GM06990 (cell line): Measurements from ENCODE around the gene LCNL1.

Source experiments
- DNase-seq: peaks from one replicate; pipeline ENCODE4 v3.0.0-alpha.2; 2011; ENCODE audit not compliant: insufficient read length; ENCODE audit errors: extremely low read depth
- H3K27me3 ChIP-seq: replicated peaks from 2 replicates; pipeline ENCODE4 v1.6.0; 2011; ENCODE audit warnings: low read length; ENCODE audit not compliant: control insufficient read depth, insufficient read depth
- H3K36me3 ChIP-seq: 2 replicates; pipeline ENCODE4 v1.5.1; 2011; ENCODE audit warnings: low read length; ENCODE audit not compliant: control insufficient read depth, insufficient read depth
- H3K4me3 ChIP-seq: replicated peaks from 2 replicates; pipeline ENCODE4 v1.5.1; 2011; ENCODE audit warnings: low read depth, mild to moderate bottlenecking, control low read depth, low read length
- TF ChIP-seq, protein P1 (sequence below): IDR thresholded peaks from 2 replicates; pipeline ENCODE4 v1.5.1; 2011; ENCODE audit warnings: low read length, control low read depth, mild to moderate bottlenecking, inconsistent platforms; ENCODE audit not compliant: insufficient read depth, poor library complexity, severe bottlenecking

The LCNL1 gene

DNA sequence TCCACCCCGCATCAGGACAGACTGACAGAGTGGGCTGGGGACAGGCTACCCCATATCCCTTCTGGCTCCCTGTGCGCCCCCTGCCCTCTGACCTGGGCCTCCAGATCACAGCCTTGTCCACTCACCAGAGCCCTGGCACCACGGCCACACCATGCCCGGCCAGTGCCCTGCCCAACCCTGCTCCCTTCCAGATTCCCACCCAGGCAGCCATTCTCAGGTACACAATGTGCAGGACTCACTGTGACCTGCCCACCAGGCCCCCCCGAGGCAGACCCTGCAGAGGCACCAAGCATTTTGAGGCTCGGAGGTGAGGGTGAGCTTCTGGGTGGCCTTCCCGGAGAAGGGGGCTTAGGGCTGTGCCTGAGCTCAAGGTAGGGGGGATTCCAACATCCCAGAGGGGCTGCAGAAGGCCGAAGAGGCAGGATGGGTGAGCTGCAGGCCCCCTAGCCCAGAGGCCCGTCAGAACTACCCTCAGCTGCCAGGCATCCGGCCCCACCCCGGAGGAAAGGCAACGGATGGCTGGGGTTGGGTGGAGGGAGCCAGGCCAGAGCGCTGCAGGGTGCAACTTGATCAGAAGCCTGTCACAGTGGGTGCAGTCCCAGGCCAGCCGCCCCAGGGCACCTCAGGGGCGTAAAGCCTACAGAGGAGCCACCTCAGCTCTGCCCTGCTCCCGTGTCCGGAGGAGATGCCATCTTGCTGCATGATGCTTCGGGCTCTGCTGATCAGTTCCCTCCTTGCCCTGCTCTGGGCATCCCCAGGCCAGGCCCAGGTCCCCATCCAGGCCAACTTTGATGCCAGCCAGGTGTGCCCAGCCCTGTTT is at the start of gene LCNL1:
LCNL1 (plus strand) TSS at position 762 of the 820 bp plus-strand sequence. CDS start 594 bp downstream, outside the sequence.
- DNase-seq, result no peak
- Histone ChIP-seq H3K36me3 (no peaks in the 10 kb centered on the region), H3K27me3 (no peaks in the 10 kb centered on the region; the same call in 1 of the 2 replicates), H3K4me3 (no peak within 1 kb of the TSS)
- TF ChIP-seq, protein P1, sequence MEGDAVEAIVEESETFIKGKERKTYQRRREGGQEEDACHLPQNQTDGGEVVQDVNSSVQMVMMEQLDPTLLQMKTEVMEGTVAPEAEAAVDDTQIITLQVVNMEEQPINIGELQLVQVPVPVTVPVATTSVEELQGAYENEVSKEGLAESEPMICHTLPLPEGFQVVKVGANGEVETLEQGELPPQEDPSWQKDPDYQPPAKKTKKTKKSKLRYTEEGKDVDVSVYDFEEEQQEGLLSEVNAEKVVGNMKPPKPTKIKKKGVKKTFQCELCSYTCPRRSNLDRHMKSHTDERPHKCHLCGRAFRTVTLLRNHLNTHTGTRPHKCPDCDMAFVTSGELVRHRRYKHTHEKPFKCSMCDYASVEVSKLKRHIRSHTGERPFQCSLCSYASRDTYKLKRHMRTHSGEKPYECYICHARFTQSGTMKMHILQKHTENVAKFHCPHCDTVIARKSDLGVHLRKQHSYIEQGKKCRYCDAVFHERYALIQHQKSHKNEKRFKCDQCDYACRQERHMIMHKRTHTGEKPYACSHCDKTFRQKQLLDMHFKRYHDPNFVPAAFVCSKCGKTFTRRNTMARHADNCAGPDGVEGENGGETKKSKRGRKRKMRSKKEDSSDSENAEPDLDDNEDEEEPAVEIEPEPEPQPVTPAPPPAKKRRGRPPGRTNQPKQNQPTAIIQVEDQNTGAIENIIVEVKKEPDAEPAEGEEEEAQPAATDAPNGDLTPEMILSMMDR, result no peak

DNA sequence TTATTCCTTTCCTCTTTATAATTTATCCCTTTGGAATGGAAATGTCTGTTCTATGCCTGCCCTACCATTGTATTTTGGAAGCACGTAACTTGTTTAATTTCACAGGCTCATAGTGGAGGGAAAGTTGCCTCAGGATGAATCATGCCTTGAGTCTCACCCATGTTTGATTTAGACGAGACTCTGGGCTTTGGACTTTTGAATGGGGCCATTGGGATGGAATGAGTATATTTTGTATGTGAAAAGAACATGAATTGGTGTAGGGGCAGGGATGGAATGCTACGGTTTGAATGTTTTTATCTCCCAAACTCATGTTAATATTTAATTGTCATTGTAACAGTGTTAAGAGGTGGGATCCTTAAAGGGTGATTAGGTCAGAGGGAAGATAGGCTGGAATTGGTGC is 48.5 kb upstream of the LCNL1 start:
- DNase-seq, result no peak
- TF ChIP-seq, protein P1, result no peak
- no peaks in the 10 kb centered on the region for H3K27me3 ChIP-seq
- peaks cover 4% of the 10 kb centered on the region for H3K36me3 ChIP-seq
- no peak overlapping the region for H3K4me3 ChIP-seq

DNA sequence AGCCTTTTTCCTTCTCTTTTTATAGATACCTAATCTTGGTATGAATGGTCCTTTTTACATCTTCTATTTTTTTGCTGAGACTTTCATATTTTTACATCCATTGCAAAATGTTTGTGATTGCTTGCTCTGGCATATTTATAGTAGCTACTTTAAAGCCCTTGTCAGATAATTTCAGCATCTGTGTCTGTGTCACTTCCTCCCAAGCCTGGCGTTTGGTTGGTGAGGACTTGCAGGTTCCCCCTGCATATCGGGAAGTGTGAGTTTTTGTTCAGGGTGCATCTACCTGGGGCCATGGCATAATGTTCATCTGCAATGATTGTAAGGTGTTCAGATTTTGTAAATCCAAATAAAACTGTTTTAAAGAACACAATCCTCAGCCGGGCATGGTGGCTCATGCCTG is 47.1 kb upstream of the LCNL1 start:
- H3K4me3 ChIP-seq, result no peak overlapping the region
- TF ChIP-seq, protein P1, result no peak
- no peaks in the 10 kb centered on the region for H3K27me3 ChIP-seq
- no peak for DNase-seq
- H3K36me3 ChIP-seq, result peaks cover 15% of the 10 kb centered on the region

DNA sequence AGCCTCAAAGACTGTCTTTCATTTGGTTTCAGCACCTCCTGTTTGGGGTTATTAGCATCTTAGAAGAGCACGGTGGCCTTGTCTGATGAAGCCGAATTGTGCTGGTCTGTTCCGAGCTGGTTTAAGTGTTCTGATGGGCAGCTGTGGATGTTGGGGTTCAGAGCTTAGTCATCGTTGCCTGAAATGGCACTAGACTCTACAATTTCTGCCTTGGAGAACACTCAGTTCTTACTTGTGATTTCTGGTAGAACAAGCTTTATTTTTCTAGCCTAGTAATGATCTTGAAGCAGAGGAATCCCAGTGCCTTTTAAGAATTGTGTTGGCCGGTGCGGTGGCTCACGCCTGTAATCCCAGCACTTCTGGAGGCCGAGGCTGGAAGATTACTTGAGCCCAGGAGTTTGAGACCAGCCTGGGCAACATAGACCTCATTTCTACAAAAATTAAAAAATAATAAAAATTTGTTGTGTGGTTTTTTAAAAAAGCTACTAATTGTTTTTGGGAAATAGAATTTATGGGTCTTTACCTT is 46.1 kb upstream of the LCNL1 start:
- DNase-seq, result no peak
- H3K27me3 ChIP-seq, result no peaks in the 10 kb centered on the region
- TF ChIP-seq, protein P1, result no peak
- no peak overlapping the region for H3K4me3 ChIP-seq
- H3K36me3 ChIP-seq, result peaks cover 25% of the 10 kb centered on the region

DNA sequence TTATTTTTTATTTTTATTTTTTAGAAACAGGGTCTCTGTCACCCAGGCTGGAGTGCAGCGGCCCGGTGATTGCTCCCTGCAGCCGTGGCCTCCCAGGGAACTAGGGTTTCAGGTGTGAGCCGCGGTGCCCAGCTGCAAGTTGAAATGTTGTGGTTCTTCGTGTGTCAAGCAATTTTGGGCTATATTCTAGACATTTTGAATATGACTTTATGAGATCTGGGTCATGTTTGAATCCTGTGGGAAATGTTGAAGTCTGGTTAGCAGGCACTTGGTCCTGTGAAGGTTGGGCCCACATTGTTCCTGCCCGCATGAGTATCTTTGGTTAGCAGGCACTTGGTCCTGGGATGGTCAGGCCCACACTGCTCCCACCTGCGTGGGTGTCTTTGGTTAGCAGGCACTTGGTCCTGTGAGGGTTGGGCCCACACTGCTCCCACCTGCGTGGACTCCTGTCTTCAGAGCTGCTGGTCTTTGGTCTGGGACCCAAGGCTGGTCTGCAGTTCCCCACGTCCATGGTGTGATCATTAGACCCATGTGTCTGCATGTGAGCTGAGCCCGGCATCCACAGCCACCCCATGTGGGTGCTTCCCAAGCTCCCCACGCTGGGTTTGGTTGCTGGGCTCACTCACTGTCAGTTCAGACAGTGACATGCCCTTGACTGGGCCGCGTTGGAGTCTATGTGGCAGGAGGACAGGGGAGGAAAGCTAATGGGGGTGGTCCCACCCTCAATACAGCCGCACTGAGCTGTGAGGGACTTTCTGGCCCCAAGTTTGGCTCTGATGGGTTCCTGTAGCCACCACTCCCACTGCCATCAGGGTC is 45.4 kb upstream of the LCNL1 start:
- peak; percentile 9 for DNase-seq

More for the DNA sequence above, 45.4 kb upstream of the LCNL1 start:
- TF ChIP-seq, protein P1, result no peak
- Histone ChIP-seq H3K27me3 (no peaks in the 10 kb centered on the region), H3K36me3 (peaks cover 31% of the 10 kb centered on the region), H3K4me3 (no peak overlapping the region)
